MG63 (cell line): ENCODE data around the gene KLHL8. TPM values are rescaled to one million over a fixed set of nuclear protein-coding genes. Genes with fewer than 3 reads are reported as not detected.

Experiments used
- DNase-seq: peaks from one replicate; pipeline ENCODE4 v3.0.0-alpha.2; 2020
- H3K27me3 ChIP-seq: fragments of 250-450 bp; sonication (Bioruptor Pico); 2 replicates; pipeline ENCODE4 v1.5.1; 2020; ENCODE audit warnings: mild to moderate bottlenecking, moderate library complexity
- H3K36me3 ChIP-seq: fragments of 250-450 bp; sonication (Bioruptor Pico); 2 replicates; pipeline ENCODE4 v1.5.1; 2020; ENCODE audit warnings: mild to moderate bottlenecking, moderate library complexity
- H3K4me3 ChIP-seq: fragments of 250-450 bp; sonication (Bioruptor Pico); 2 replicates; pipeline ENCODE4 v1.5.1; 2020; ENCODE audit warnings: mild to moderate bottlenecking, moderate library complexity
- H3K9me3 ChIP-seq: fragments of 250-450 bp; sonication (Bioruptor Pico); 2 replicates; pipeline ENCODE4 v1.5.1; 2020; ENCODE audit warnings: mild to moderate bottlenecking, moderate library complexity
- total RNA-seq: library from RNA; depleted of rRNA; stranded (reverse); fragments of >200 nt; shearing (Covaris generic); gene quantifications from 2 replicates; pipeline ENCODE4 v1.2.3, GENCODE V29; 2014; ENCODE audit warnings: low replicate concordance

Gene KLHL8
- total RNA-seq, 1 experiment from 2014 or later, result 4.5 TPM

DNA sequence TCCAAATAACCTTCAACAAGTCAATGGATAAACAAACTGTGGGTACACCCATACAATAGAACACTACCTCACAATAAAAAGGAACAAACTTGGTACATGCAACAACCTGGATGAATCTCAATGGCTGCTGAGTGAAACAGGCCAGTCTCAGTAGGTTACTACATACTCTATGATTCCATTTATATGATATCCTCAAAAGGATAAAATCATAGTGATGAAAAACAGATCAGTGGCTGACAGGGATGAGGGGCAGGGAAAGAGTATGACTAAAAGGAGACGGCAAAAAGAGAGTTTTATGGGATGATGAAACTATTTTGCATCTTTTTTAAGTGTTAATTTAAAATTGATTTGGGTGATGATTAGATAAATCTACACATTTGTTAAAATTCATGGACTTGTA, 15.9 kb downstream of the KLHL8 start:
- no peak for DNase-seq
- H3K9me3 ChIP-seq, result no peaks in the 10 kb centered on the region
- no peaks in the 10 kb centered on the region for H3K27me3 ChIP-seq
- H3K36me3 ChIP-seq, result no peaks in the 10 kb centered on the region
- no peak overlapping the region for H3K4me3 ChIP-seq

- no peak for DNase-seq
- H3K36me3 ChIP-seq, result no peaks in the 10 kb centered on the region
- no peak overlapping the region for H3K4me3 ChIP-seq
- H3K27me3 ChIP-seq, result no peaks in the 10 kb centered on the region
- H3K9me3 ChIP-seq, result no peaks in the 10 kb centered on the region
Measured at GRCh38 chr4:87196927-87197326, 23.5 kb downstream of the KLHL8 start.

DNA sequence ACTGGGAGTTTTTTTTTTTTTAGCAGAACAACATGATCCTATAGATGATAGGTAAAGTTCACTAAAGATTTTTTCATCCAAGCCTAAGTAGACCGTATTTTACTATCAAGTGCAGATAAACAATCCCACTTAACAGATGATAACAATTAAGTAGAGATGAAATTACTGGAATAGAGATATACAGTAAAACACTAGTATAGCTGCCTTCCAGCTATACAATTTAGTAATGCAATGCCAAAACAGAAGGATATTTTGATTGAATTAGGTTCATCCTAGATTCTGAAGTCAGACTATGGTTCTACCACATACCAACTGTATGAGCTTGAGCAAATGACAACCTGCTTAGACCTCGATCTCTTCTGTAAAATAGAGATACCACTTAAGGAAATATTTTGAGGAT, 24.3 kb downstream of the KLHL8 start:
- no peaks in the 10 kb centered on the region for H3K9me3 ChIP-seq
- no peak for DNase-seq

DNA sequence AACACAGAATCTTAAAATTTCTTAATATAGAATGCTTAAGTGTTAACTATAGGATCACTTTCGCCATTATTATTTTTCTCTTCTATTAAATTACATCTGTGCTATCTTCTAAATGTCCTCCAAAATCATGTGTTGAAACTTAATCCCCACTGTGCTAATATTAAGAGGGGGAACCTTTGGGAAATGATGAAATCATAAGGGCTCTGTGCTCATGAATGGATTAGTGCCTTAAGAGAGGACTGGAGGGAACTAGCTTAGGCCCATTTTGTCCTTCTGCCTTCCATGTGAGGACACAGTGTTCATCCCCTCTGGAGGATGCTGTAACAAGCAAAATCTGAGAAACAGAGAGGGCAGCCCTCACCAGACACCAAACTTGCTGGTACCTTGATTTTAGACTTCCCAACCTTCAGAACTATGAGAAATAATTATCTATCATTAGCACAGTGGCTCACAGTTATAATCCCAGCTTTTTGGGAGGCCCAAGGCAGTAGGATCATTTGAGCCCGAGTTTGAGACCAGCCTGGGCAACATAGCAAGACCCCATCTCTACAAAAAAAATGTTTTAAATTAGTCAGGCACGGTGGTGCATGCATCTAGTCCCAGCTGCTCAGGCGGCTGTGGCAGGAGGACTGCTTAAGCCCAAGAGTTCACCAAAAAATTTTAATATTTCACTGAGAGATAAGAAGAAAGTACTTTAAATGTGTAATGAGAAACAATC, 26.3 kb downstream of the KLHL8 start:
- H3K36me3 ChIP-seq, result no peaks in the 10 kb centered on the region
- no peaks in the 10 kb centered on the region for H3K27me3 ChIP-seq

More for the DNA sequence above, 24.3 kb downstream of the KLHL8 start:
- no peak overlapping the region for H3K4me3 ChIP-seq
- no peaks in the 10 kb centered on the region for H3K27me3 ChIP-seq
- no peaks in the 10 kb centered on the region for H3K36me3 ChIP-seq

GRCh38 chr4:87192145-87192919, 28.1 kb downstream of the KLHL8 start:
- H3K27me3 ChIP-seq, result no peaks in the 10 kb centered on the region
- H3K36me3 ChIP-seq, result no peaks in the 10 kb centered on the region
- no peak for DNase-seq
- H3K4me3 ChIP-seq, result no peak overlapping the region
- no peaks in the 10 kb centered on the region for H3K9me3 ChIP-seq

More for the DNA sequence above, 26.3 kb downstream of the KLHL8 start:
- Histone ChIP-seq H3K9me3 (no peaks in the 10 kb centered on the region), H3K4me3 (no peak overlapping the region)
- no peak for DNase-seq

GRCh38 chr4:87188932-87189331, 31.5 kb downstream of the KLHL8 start:
- no peaks in the 10 kb centered on the region for H3K27me3 ChIP-seq
- no peak overlapping the region for H3K4me3 ChIP-seq
- H3K36me3 ChIP-seq, result no peaks in the 10 kb centered on the region
- no peak for DNase-seq
- H3K9me3 ChIP-seq, result no peaks in the 10 kb centered on the region

DNA sequence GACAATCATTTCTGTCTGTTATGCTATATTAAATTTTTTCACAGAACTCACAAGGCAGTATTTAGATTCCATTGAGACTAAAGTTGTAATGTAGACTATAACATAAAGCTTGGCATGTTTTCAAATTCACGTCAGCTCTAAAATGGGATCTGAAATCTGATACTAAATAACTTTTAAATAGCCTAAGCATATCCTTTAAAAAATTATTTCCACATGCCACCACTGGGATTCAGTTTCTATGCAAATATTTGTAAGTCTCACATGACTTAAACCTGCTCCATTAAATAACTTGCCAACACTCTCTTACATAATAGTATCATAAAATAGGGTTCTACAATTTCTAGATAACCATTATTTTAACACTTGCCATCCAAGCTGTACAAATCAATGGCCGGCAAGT, 32.4 kb downstream of the KLHL8 start:
- Histone ChIP-seq H3K9me3 (no peaks in the 10 kb centered on the region), H3K27me3 (no peaks in the 10 kb centered on the region), H3K36me3 (no peaks in the 10 kb centered on the region), H3K4me3 (no peak overlapping the region)
- DNase-seq, result no peak

GRCh38 chr4:87185146-87185870, 35.1 kb downstream of the KLHL8 start:
- H3K27me3 ChIP-seq, result no peaks in the 10 kb centered on the region
- no peaks in the 10 kb centered on the region for H3K9me3 ChIP-seq
- no peak overlapping the region for H3K4me3 ChIP-seq
- DNase-seq, result no peak
- no peaks in the 10 kb centered on the region for H3K36me3 ChIP-seq

DNA sequence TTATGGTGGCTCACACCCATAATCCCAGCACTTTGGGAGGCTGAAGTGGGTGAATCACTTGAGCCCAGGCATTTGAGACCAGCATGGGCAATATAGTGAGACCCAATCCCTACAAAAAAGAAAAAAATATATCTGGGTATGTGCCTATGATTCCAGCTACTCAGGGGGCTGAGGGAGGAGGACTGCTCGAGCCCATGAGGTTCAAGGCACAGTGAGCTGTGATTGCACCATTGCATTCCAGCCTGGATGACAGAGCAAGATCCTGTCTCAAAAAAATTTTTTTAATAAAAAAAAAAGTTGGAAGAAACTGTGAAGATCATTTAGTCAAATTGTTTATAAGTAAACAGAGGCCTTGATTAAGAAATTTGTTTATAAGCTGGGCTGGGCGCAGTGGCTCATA, 39.7 kb downstream of the KLHL8 start:
- H3K4me3 ChIP-seq, result no peak overlapping the region
- no peaks in the 10 kb centered on the region for H3K36me3 ChIP-seq
- no peaks in the 10 kb centered on the region for H3K9me3 ChIP-seq
- no peak for DNase-seq
- no peaks in the 10 kb centered on the region for H3K27me3 ChIP-seq

GRCh38 chr4:87179751-87180150, 40.7 kb downstream of the KLHL8 start:
- Histone ChIP-seq H3K36me3 (no peaks in the 10 kb centered on the region), H3K27me3 (no peaks in the 10 kb centered on the region), H3K4me3 (no peak overlapping the region), H3K9me3 (no peaks in the 10 kb centered on the region)
- no peak for DNase-seq

GRCh38 chr4:87174672-87175071, 45.7 kb downstream of the KLHL8 start:
- Histone ChIP-seq H3K4me3 (no peak overlapping the region), H3K27me3 (no peaks in the 10 kb centered on the region), H3K9me3 (no peaks in the 10 kb centered on the region), H3K36me3 (no peaks in the 10 kb centered on the region)
- DNase-seq, result no peak

GRCh38 chr4:87171944-87172343, 48.5 kb downstream of the KLHL8 start:
- Histone ChIP-seq H3K4me3 (no peak overlapping the region), H3K27me3 (no peaks in the 10 kb centered on the region), H3K9me3 (no peaks in the 10 kb centered on the region), H3K36me3 (no peaks in the 10 kb centered on the region; the same call in 1 of the 2 replicates)
- DNase-seq, result no peak

GRCh38 chr4:87166296-87166854, 54.0 kb downstream of the KLHL8 start:
- Histone ChIP-seq H3K9me3 (no peaks in the 10 kb centered on the region), H3K27me3 (no peaks in the 10 kb centered on the region), H3K4me3 (no peak overlapping the region), H3K36me3 (no peaks in the 10 kb centered on the region; the same call in 1 of the 2 replicates)
- no peak for DNase-seq

DNA sequence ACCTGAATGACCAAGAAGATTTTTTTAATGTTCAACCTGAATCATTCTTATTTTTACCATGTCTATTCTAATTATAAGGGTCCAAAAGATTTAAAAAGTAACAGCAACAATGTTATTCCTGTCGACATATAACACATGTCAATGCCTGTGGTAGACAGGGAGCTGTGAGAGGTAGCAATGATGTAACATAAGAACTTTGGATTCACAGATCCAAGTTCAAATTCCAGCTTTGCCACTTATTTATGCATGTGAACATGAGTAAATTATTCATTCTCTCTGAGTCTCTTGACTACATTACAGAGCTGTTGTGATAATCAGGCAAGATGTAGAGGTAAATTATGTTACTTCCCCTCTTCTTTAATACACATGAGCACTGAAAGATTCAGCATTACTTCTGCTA, 54.5 kb downstream of the KLHL8 start:
- Histone ChIP-seq H3K27me3 (no peaks in the 10 kb centered on the region), H3K36me3 (no peaks in the 10 kb centered on the region; the same call in 1 of the 2 replicates), H3K9me3 (no peaks in the 10 kb centered on the region), H3K4me3 (no peak overlapping the region)
- DNase-seq, result no peak

- DNase-seq, result no peak
- no peaks in the 10 kb centered on the region for H3K9me3 ChIP-seq
- no peaks in the 10 kb centered on the region for H3K36me3 ChIP-seq
- H3K4me3 ChIP-seq, result no peak overlapping the region
- no peaks in the 10 kb centered on the region for H3K27me3 ChIP-seq
Measured at GRCh38 chr4:87153078-87153870, 67.1 kb downstream of the KLHL8 start.

- Histone ChIP-seq H3K4me3 (no peak overlapping the region), H3K9me3 (no peaks in the 10 kb centered on the region), H3K36me3 (no peaks in the 10 kb centered on the region), H3K27me3 (no peaks in the 10 kb centered on the region)
- DNase-seq, result no peak
Measured at GRCh38 chr4:87152310-87153041, 67.9 kb downstream of the KLHL8 start.
